NCI-H2081 (cell line): ENCODE data around the gene CD81.

Experiments
- DNase-seq, 2 experiments: peaks; one replicate each; lab custom pipeline; 2025; lab: John Stamatoyannopoulos, UW

The CD81 gene

GRCh38 chr11:2436521-2437031, 59.5 kb downstream of the CD81 start:
- no peak for DNase-seq

DNA sequence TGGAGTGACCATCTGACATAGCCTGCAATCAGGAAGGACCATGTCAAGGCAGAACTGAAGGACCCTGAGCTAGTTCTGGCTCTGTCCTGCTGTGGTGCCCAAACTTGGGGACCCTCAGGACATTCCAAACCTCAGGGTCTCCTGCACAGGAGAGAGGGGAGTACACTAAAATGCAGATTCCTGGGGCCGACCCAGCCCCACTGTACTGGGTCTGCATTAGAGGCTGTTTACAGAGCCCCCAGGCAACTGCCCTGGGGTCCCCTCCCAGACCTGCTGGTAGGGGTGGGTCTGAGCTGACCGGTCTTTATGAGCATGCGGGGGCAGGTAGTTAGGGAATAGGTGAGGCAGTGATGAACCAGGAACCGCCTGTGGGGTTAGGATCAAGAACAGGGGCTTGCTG, 60.4 kb downstream of the CD81 start:
- DNase-seq = no peak

GRCh38 chr11:2439820-2440219, 62.7 kb downstream of the CD81 start:
- no peak for DNase-seq

GRCh38 chr11:2440646-2441045, 63.5 kb downstream of the CD81 start:
- DNase-seq = no peak

DNA sequence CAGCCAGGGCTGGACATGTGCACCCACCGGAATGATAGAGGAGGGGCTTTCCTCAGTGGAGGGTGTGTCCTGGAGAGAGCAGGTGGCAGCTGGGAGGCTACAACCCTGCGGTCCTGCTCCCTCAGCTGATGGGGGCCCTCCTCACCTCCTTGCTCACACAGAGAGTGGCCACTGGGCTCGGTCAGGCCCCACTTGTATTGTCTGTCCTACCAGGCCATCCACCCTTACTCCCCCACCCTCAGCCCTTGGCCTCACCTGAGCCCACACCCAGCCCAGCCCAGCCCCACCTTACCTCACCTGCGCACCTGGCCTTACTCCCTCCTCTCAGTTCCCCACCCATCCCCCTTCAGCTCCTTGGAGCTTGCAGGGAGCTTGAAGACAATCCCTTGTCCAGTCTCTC, 64.1 kb downstream of the CD81 start:
- DNase-seq = no peak

DNA sequence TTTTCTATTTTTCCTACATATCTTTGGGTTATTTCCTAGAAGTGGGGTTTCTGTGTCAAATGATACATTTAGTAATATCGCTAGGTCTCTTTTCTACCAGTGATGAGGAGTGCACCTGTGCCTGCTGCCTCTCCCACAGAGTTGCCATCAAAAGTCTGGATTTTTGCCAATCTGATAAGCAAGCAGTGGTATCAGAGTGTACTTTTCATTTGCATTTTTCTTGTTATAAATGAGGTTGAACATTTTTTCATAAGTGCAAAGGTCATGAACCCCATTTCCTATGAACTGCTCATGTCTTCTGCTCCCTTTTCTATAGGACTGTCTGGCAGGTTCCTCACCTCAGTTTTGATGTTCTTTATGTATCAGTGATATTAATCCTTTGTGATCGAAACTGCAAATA, 65.5 kb downstream of the CD81 start:
- DNase-seq = no peak

DNA sequence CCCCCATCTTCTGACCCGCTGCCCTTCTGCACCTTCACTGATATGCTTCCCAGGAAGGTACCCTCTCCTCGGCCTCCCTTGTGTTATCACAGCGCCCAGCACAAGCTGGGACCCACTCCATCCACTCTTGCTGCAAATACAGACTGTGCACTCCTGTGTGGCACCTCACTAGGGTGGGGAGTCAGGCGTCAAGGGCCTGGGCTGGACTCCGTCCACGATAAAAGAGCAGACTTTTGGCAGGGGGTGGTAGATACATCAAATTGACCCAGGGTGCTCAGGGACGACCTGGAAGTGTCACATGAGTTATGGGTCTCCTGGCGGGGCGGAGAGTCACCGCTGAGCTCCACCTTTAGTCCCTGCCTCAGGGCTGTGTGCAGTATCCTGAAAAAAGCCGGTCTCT, 66.3 kb downstream of the CD81 start:
- no peak for DNase-seq

GRCh38 chr11:2443881-2444820, 67.0 kb downstream of the CD81 start, which contains the start of gene TRPM5:
Gene TRPM5, minus strand, starts transcription at chr11:2444514. Its CDS starts 21,478 bp downstream, at chr11:2423036.
- DNase-seq = no peak

DNA sequence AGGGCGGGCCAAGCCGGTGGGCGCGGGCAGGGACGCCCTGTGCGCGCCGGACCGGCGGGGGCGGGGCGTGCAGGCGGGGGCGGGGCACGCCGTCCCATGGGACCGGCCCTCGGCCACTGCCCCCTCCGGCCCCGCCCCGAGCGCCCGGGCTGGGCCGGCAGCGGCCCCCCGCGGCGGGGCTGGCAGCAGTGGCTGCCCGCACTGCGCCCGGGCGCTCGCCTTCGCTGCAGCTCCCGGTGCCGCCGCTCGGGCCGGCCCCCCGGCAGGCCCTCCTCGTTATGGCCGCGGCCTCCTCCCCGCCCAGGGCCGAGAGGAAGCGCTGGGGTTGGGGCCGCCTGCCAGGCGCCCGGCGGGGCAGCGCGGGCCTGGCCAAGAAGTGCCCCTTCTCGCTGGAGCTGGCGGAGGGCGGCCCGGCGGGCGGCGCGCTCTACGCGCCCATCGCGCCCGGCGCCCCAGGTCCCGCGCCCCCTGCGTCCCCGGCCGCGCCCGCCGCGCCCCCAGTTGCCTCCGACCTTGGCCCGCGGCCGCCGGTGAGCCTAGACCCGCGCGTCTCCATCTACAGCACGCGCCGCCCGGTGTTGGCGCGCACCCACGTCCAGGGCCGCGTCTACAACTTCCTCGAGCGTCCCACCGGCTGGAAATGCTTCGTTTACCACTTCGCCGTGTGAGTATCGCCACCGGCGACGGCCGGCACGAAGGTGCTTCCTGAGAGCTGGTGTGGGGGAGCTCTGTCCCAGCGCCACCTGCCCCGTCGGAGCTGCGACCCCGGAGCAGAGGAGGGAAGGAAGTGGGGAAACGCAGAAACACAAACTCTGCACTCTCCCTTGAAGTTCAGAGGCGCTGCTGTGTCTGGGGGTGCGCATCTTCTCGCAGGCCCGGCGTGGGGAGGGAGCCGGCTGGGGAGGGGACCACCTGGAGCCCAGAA, 68.0 kb downstream of the CD81 start, which contains the start of gene KCNQ1:
TSS of gene KCNQ1 (plus strand) at position 188 of the 925 bp plus-strand sequence. CDS start at position 279, 91 bp downstream.
- DNase-seq = no peak

- DNase-seq = no peak
These were observed 68.8 kb downstream of the CD81 start for GRCh38 chr11:2445746-2446551.

GRCh38 chr11:2446590-2447252, 69.6 kb downstream of the CD81 start:
- no peak for DNase-seq
